Fibroblast of pulmonary artery (primary cell): ENCODE measurements around the gene ZFP36L1.

ENCODE experiments used
- DNase-seq: peaks from one replicate; pipeline ENCODE4 v3.0.0-alpha.2; 2010; ENCODE audit warnings: low read depth
- H3K4me3 ChIP-seq: replicated peaks from 2 replicates; pipeline ENCODE4 v1.5.1; 2011; ENCODE audit warnings: low read depth, mild to moderate bottlenecking, control low read depth, low read length, moderate library complexity
- CTCF ChIP-seq: IDR thresholded peaks from 2 replicates; pipeline ENCODE4 v1.5.1; 2011; ENCODE audit warnings: mild to moderate bottlenecking, control low read depth, low read length, inconsistent platforms; ENCODE audit errors: missing control alignments

ZFP36L1 gene

GRCh38 chr14:68828698-68829097 is 35.8 kb upstream of the ZFP36L1 start:
- no peak for TF ChIP-seq CTCF
- no peak overlapping the region for H3K4me3 ChIP-seq
- no peak for DNase-seq

- no peak for TF ChIP-seq CTCF
- no peak for DNase-seq
- H3K4me3 ChIP-seq: no peak overlapping the region
Measured at GRCh38 chr14:68825729-68826128, 32.9 kb upstream of the ZFP36L1 start.

GRCh38 chr14:68824517-68825347 is 31.9 kb upstream of the ZFP36L1 start:
- TF ChIP-seq CTCF: peak; percentile 95
- peak; percentile 79 for DNase-seq
- H3K4me3 ChIP-seq: no peak overlapping the region

- DNase-seq: no peak
- no peak for TF ChIP-seq CTCF
- H3K4me3 ChIP-seq: no peak overlapping the region
Measured at GRCh38 chr14:68824207-68824516, 31.3 kb upstream of the ZFP36L1 start.

- no peak for TF ChIP-seq CTCF
- no peak for DNase-seq
- H3K4me3 ChIP-seq: no peak overlapping the region
Measured at GRCh38 chr14:68823434-68824206, 30.8 kb upstream of the ZFP36L1 start.

- DNase-seq: no peak
- no peak for TF ChIP-seq CTCF
- no peak overlapping the region for H3K4me3 ChIP-seq
Measured at GRCh38 chr14:68822926-68823325, 30.1 kb upstream of the ZFP36L1 start.
